DLD1 (cell line): ENCODE results near the gene CTSF.
"Not testable (repeated sequence)": the region's sequence is repeated elsewhere in the genome, so short reads cannot be mapped to it uniquely, and the experiment has no call there.

Experiments used
- in situ Hi-C: cut with HindIII; loops from 2 replicates; pipeline ENCODE4 v1.10.0; 2017; ENCODE audit warnings: low sequenced_read_pairs

The CTSF gene

DNA sequence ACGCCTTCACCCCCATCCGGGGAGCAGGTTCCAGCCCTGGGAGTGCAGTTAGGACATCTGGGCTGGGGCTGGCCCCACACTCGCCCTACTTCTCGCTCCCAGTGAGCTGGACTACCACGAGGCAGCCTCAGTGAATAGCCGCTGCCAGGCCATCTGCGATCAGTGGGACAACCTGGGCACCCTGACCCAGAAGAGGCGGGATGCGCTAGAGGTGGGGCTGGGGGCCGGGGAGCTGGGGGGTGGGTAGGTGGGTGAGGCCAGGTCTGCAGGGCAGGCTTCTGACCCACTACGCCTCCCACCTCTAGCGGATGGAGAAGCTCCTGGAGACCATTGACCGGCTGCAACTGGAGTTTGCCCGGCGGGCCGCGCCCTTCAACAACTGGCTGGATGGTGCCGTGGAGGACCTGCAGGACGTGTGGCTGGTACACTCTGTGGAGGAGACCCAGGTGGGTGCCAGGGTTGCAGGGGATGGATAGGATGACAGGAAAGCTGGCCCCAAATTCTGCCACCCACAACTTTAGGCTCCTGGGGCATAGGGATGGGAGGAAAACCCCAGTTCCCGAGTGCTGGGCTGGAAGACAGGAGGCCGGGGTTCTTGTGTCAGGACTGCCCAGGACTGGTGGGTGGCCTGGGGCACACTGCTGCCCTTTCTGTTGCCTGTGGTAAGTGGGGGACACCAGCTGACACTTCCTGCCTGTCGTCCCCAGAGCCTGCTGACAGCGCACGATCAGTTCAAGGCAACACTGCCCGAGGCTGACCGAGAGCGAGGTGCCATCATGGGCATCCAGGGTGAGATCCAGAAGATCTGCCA is 8.3 kb downstream of the CTSF start:
- in situ Hi-C loops = no loop called here

DNA sequence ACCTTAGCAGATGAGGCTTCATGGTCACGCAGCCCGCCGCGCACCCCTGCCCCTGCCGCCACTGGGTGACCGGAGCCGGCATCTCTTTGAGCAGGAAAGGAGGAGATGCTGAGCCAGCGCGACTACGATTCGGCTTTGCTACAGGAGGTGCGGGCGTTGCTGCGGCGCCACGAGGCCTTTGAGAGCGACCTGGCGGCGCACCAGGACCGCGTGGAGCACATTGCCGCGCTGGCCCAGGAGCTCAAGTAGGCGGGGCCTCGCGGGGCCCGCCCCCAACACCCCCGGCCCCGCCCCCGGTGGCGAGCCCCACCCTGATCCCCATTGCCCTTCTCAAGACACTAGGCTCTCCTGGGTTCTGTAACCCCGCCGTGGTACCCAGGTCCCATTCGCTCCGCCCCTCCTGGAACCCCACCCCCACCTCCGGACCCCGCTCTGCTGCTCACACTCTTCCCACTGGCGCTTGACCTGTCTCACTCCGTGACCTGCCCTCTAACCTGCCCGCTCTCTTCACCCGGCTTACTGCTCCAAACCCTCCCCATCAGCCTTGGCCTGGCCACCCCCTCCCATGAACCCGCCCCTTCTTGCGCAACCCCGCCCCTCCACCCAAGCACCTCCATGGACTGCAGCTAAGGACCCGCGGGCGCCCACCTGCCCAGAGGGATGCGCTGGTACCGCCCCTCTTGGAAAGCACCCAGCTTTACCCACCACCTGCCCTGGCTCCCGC is 9.1 kb downstream of the CTSF start:
- in situ Hi-C loops = no loop called here

DNA sequence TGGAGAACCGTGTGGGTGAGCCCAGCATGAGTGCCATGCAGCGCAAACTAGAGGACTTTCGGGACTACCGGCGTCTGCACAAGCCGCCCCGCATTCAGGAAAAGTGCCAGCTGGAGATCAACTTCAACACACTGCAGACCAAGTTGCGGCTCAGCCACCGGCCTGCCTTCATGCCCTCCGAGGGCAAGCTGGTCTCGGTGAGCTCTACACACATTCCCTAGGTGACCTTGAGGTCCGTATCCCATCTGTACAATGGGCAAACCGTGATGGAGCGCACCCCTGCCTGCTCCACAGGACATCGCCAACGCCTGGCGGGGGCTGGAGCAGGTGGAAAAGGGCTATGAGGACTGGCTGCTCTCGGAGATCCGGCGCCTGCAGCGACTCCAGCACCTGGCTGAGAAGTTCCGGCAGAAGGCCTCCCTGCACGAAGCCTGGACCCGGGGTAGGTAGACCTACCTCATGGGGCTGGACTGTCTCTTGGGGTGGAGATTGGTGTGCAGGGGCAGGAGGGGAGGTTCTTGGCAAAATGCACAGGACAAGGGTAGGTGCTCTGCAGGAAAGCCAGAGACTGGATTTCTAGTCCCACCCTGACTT is 10.6 kb downstream of the CTSF start:
- in situ Hi-C loops = no loop called here

DNA sequence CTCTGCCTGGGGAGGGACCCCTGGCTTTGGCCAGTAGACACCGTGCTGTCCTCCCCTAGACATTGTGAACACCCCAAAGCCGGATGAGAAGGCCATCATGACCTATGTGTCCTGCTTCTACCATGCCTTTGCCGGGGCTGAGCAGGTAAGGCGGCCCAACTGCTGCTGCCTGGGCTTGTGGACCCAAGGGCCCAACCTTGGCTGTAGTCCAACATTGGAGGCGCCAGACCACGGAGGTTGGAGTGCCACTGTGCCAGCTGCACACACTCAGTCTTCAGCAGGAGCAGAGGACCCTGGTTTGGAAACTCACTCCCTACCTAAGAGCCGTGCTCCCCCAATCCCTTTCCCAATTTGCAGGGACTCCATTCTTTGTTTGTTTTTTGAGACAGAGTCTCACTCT is 12.3 kb downstream of the CTSF start:
- in situ Hi-C loops = no loop called here

DNA sequence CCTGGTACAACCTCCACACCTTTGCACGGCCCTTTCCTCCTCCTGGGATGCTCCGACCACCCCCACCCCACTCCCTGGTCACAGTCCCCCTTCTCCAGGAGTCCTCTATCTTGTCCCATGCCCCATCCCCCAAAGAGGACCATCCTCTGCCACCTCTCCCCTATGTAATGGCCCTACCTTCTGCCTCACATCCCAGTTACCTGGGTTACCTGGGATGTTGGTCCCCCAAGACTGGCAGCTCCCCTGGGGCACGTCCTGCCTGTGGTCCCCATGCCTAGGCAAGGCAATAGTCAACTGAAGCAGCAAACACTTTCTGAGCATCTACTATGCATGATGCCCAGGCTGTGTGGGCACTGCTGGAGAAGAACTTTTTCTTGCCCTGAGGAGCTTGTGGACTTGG is 13.0 kb downstream of the CTSF start:
- in situ Hi-C loops = no loop called here

DNA sequence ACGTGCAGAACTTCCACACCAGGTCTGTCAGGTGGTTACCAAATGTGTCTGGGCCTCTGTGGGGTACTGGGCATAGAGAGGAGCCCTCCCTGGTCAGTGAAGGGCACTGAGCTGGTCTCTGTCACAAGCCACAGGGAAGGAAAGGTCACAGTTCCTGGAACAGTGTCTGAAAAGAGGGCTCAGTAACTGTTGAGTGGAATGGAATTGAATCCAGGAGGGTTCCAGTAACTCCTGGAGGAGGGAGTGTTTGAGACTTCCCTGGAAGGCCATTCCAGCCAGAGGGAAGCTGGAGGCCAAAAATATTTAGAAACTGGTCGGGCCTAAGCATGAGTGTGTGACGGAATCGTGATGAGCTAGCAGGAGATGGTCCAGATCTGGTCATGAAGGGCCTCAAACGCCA is 13.8 kb downstream of the CTSF start:
- in situ Hi-C loops = no loop called here

DNA sequence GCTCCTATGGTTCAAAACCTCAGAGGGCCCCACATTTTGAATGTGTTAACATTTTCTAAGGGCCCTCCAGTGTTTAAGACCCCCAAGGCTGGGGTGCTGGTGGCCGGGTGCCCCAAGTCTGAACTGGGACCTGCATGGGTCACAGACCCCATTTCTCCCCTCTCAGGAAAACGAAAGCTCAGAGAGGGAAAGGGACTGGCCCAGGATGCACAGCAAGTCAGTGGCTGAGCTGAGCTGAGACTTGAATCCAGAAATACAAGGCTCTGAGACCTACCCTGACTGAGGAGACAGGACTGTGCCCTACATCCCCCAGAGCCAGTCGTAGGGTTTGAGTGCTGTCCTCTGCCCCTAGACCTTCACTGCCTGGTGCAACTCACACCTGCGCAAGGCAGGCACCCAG is 17.5 kb downstream of the CTSF start:
- in situ Hi-C loops = no loop called here

DNA sequence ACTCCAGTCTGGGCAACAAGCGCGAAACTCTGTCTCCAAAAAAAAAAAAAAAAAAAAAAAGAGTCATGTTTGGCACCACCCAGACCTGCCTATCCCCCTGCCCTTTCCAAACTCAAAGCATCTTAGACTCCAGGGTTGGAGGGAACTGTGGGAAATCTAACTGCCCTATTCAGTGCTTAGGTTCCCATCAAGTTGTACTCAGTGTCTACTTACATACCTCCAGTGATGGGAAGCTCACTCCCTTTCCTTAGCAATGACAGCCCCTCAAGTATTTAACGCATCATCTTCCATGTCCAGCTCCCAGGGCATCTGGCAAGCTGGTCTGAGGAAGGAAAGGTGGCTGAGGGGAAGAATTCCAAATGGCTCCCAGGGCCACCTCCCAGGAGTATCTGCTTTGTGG is 18.7 kb downstream of the CTSF start:
- in situ Hi-C loops = no loop called here

DNA sequence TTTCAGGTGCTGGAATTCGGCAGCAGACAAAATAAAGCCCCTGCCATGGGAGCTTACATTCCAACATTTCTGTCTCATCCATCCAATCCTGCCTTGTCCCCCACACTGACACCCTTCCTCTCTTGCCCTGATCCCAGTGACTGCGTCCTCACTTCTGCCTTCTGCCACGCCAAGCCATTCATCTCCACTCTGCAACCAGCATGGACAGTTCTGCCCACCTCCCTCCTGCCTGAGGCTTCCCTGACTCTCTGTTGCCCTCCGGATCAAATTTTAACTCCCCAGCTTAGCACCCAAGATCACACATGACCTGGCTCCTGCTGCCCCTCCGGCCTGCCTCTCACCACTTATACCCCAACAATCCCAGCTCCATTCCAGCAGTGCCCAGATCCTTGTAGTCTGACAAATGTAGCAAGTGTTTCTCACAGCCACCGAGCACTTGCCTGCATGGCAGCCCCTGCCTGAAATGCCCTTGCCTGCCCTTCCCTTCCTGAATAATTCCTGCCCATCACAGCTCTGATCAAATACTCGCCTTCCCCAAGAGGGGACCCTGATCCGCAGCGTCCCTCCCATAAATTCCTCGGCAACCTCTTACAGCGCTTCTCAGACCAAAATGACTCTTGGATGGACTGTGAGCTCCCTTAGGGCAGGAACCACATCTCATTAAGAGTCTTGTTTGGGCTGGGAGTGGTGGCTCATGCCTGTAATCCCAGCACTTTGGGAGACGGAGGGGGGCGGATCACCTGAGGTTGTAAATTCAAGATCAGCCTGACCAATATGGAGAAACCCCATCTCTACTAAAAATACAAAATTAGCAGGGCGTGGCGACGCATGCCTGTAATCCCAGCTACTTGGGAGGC is 19.4 kb downstream of the CTSF start:
- in situ Hi-C loops = no loop called here

DNA sequence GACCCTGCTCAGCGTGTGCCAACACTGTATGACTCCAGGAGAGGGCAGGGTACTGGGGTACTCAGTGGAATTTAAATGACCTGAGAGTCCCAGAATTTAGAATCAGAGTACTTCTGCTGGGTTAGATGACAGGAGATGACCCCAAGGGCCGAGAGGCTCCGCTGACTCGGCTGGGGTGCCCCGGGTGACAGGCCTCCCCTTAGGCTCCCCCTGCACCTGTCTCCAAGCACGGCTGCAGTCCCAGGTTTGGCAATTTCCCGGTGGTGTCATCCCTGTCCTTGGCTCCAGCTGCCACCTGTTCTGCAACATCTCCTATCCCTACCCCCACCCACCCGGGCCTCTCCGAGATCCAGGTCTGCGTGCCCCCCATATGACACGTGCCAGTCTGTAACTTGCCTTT is 20.4 kb downstream of the CTSF start:
- in situ Hi-C loops = no loop called here

DNA sequence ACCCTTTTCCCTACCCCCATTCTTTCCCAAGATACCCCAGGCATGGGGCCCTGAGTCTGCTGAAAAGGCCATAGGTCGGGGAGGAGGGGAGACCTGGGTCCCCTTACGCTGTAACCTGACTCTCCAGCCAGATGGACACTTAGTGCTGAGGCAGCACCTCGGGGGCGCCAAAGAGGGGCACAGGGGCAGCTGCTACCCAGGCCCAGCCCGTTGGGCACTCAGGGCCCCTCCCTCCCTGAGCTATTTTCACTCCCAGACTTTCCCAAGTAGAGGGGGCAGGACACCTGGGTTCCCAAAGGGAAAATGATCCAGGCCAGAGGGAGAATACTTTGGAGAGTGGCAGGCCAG is 20.8 kb downstream of the CTSF start:
- in situ Hi-C loops = no loop called here

DNA sequence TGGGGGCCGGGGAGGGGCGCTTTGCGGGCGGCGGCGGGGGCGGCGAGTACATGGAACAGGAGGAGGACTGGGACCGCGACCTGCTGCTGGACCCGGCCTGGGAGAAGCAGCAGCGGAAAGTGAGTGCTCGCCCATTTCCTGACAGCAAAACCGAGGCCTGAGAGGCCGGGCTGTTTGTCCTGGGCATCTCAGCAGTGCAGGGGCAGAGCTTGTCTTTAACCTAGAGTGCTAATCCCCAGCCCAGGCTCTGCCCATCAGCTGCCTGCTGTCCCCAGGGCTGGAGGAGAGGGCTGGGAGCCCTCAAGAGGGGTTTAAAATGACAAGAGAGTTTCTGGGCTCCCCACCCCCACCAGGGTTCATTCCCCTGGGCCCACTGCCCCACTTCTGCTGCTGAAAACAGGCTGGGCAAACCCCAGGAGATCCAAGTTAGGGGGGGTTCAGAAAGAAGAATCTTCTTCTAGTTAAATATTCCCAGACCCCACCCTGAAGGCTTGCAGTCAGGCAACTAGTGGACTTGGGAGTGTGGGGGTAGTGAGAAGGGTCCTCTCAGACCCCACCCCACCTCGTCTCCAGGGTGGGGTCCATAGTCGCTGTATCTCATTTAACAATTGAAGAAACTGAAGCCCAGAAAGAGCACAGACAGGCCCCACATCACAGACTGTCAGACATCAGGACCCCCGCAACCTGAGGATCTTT is 21.3 kb downstream of the CTSF start:
- in situ Hi-C loops = no loop called here

DNA sequence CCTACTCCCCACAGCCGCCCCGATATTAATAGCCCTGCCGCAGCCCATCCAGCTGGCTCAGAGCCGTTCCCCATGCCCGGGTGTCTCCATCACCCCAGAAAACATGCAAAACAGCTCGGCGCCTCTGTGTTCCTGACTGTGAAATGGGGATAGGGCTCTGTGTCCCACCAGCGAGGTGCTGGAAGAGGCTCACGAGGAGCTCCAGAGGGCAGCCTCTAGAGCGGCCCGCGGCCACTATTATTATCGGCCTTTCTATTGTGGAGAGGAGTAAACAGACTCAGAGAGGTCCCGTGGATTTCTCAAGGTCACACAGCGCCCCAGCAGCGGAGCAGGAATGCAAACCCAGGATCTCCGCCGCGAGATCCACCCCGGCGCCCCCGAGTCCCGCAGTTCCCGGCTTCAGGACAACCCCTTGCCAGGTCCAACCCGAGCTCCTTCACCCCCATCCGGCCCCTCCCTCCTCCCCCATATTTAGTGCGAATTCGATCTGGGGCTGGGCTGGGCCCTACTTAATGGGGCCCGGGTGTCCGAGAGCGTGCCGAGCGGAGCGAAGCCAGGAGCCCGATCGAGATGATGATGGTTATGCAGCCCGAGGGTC is 21.9 kb downstream of the CTSF start, which contains the start of gene ACTN3:
TSS of gene ACTN3 (plus strand) at position 536 of the 598 bp plus-strand sequence. CDS start at position 571, 35 bp downstream.
- in situ Hi-C loops = no loop called here

DNA sequence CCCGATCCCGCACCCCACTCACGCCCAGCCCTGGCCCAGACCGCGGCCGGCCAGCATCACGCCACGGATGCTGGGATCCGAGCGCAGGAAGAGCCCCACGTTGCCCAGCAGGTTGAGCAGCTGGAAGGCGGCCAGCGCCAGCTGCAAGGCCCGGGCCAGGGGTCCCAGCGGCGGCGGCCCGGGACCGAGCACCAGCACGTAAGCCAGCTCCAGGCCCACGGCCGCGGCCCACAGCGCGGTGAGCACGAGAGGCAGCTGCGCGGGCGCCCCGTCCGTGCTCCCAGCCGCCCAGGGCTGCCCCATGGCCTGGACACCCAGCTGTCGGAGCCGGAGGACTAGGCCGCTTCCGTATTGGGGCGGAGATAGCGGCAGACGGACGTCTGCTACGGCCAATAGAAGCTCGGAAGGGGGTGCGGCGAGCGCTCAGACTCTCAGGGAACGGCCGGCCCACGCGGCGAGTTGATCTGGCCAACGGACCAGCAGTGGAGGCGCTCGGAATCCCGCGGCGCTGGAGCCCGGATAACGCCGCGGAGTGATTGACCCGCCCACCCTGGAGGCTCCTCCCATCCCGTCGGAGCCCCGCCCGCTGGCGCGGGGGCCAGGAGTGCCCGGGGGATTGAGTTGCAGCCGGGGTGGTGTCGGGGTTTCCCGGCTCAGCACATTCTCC is 22.6 kb downstream of the CTSF start, which contains the start of gene ZDHHC24:
TSS of gene ZDHHC24 (minus strand) at position 348 of the 667 bp plus-strand sequence. CDS start at position 303, 45 bp downstream.
- in situ Hi-C loops = no loop called here

DNA sequence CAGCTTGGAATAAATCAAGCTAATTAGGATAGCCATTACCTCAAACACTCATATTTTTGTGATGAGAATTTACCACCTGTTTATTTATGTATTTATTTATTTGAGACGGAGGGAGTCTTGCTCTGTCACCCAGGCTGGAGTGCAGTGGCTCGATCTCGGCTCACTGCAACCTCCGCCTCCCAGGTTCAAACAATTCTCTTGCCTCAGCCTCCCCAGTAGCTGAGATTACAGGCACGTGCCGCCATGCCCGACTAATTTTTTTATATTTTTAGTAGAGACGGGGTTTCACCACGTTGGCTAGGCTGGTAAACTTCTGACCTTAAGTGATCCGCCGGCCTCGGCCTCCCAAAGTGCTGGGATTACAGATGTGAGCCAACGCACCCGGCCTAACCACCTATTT is 23.5 kb downstream of the CTSF start:
- in situ Hi-C loops = not testable (repeated sequence)

DNA sequence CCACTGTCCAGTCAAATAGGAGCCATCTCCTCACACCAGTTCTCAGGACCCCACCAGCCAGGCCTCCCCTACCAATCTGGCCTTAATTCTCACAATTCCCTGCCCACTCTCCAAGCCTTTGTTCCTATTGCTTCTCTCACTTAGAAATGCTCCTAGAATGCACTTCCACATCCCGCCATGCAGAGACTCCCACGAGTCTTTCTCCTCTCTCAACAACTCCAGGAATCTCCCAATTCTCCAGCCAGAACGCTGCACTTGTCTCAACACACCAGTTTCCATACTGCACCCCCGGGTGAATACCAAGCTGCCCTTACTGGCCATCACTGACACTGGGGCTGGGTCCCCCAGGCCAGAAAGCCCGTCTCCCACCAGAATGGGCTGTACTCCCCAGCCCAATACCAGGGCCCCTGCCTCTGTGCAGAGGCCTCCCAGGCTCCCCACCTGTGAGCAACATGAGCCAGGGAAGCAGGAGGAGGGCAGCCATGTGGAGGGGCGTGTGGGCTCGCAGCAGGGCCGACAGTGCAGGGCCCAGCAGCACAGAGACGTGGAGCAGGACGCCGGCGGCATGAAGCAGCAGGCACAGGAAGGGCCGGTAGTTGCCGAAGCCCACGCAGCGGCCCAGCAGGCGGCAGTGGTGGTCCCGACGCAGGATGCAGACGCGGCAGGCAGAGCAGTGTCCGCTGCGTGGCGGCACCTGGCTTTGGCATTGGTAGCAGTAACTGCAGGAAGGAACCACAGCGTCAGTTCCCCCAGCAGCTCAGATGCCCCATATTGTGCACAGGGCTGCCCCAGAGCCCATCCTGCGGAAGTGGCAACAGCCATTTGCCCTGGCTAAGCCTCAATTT is 24.9 kb downstream of the CTSF start:
- in situ Hi-C loops = no loop called here

DNA sequence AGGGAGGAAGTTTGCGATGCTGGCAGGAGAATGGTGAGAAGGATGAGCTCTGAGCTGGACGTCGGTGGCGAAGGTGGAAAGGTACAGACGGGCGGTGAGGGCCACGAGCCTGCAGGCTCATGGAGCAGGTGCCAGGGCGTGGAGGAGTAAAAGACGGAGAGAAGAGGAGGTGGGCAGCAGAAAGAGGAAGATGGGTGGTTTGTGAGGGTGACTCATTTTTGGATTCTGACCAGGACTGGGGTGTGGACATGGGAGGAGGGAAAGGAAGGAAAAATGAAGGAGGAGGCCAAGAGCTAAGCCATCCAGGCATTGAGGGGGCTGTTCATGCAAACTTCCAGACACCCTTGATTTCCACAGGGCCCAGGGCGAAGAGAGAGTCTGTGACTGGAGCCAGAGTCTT is 26.0 kb downstream of the CTSF start:
- in situ Hi-C loops = no loop called here

DNA sequence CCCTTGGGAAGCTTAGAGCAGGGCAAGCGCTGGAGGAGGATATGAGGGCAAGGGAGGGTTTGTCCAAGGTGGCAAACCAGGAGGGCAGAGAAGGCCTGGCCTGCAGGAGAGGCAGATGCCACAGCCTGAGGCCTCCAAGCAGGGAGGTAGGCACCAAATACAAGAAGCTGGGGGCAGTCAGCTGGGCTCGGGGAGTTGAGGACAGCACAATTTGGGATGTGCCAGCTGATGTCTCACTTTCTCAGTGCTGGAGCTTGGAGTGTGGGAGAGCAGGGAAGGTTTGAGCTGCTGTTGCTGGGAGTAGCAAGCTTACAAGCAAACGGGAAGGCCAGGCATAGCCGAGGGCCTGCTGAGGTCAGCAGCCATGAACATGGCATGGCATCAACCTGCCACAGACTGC is 26.5 kb downstream of the CTSF start:
- in situ Hi-C loops = no loop called here

DNA sequence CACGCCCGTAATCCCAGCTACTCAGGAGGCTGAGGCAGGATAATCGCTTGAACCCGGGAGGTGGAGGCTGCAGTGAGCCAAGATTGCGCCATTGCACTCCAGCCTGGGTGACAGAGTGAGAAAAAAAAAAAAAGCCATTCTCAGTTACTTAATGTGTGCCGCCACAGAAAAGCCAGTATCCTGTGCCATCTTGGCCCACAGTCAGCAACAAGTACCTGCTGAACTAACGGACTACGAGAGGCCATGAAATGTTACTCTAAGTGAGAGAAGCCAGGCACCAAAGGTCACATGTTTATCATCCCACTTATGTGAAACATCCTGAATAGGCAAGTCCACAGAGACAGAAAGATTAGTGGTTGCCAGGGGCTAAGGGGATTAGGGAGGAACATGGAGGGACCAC is 27.8 kb downstream of the CTSF start:
- in situ Hi-C loops = not testable (repeated sequence)
